Skeletal muscle cell (primary cell): Measurements from ENCODE around the gene DSP.

Experiments used
- DNase-seq: peaks from one replicate; pipeline ENCODE4 v3.0.0-alpha.2; 2010; ENCODE audit warnings: low read depth
- H3K4me3 ChIP-seq: 2 replicates; pipeline ENCODE4 v1.5.1; 2011; ENCODE audit warnings: low read depth, mild to moderate bottlenecking, control low read depth, low read length, moderate library complexity

The DSP gene

DNA sequence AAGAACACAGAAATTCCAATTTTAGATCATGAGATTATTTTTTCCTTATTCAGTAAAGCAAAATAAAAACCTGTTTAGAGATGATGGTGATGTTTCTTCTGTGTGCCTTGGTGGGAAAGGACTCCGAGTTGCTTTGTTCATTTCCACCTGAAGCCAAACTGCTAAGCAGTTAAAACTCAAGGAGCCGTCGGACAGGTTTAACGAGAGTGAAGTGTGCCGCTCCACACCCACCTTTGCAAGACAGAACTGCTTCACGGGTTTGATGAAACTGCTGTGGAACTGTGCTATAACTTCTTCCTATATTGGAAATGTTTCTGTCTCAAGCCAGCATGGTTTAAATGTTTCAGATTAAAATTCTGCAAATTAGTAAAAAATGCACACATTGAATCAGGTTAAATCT lies 9.2 kb upstream of the DSP start:
- no peak for DNase-seq
- H3K4me3 ChIP-seq: no peak overlapping the region

- DNase-seq: no peak
These were observed 8.7 kb upstream of the DSP start for GRCh38 chr6:7532821-7533220.

GRCh38 chr6:7534192-7534591 lies 7.3 kb upstream of the DSP start:
- no peak for DNase-seq
- no peak overlapping the region for H3K4me3 ChIP-seq

More at GRCh38 chr6:7532821-7533220, 8.7 kb upstream of the DSP start:
- H3K4me3 ChIP-seq: no peak overlapping the region

- no peak for DNase-seq
- H3K4me3 ChIP-seq: no peak overlapping the region
These were observed 6.0 kb upstream of the DSP start for GRCh38 chr6:7535498-7535897.

GRCh38 chr6:7537565-7538174 lies 3.8 kb upstream of the DSP start:
- DNase-seq: no peak
- no peak overlapping the region for H3K4me3 ChIP-seq

GRCh38 chr6:7538484-7538883 lies 3.0 kb upstream of the DSP start:
- no peak for DNase-seq
- no peak overlapping the region for H3K4me3 ChIP-seq

GRCh38 chr6:7540595-7540994 lies 876 bp upstream of the DSP start:
- DNase-seq: no peak
- peak overlapping the region; percentile 74 for H3K4me3 ChIP-seq

DNA sequence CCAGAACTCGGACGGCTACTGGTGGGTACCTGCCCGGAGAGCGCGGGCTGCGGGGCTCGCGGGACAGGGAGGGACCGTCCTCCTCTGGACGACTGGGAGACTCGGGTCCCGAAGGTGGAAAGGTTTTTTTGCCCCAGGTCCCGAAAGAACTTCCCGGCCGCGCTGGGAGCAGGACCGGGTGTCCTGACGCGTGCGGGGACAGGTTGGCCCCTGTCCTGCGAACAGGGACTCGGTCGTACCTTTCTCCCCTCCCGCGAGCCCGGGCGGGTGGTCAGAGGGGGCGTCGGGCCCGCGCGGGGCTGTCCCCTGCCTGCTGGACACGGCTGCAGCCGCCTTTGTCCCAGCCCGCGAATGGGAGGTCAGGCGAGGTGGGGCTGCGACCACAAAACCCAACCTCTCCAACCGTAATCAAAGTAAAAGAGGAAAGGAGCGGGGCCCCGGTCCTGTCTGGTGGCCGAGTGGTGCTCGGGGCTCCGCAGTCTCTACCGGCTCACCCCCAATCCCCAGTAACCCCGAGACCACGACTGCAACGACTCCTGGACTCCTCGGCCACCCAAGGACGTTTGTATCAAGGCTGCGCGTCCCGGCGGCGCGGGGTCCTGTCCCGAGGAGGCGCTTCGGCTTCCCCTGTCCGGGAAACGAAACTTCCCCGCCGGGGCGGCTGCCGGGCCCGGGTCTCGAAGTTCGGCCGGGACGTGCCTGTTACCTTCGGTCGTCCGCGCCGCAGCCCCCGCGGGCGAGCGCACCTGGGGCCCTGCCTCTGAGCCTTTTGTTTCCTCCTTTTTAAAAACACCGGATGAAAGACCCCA lies 798 bp downstream of the DSP start:
- no peak for DNase-seq

GRCh38 chr6:7542874-7543624 lies 1.6 kb downstream of the DSP start:
- peak; percentile 39 for DNase-seq
- peak overlapping the region; percentile 74 for H3K4me3 ChIP-seq

More for the DNA sequence above, 798 bp downstream of the DSP start:
- peak overlapping the region; percentile 74 for H3K4me3 ChIP-seq

DNA sequence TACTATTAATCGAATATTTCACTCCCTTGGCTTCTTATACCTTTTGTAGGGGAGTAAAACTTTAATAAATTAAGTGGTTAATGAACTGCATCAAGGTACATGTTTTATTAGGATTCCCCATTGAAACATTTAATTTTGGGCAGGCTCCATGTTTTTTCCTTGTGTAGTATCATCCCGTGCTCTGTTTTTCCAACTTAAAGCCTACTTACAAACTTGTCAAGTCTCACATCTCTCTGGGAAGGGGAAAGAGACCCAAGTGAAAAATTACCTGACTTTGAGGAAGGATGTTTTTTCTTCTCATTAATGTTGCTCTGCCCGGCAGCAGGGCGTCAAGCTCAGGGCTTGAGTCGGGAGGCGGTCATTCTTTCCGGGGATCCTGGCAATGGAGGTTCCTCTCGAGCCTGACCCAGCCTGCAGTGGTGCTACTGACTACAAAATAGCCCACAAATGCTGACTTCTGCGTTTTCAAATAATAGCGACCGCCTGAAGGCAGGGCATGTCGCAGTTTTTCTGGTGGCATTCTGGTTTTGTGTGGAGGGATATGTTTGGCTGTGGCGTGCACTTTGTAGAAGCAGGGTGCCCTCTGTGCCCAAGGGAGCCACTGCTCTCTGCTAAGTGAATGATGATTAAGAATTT lies 2.4 kb downstream of the DSP start:
- peak overlapping the region; percentile 12 for H3K4me3 ChIP-seq
- no peak for DNase-seq

GRCh38 chr6:7544597-7544996 lies 3.1 kb downstream of the DSP start:
- DNase-seq: no peak
- H3K4me3 ChIP-seq: no peak overlapping the region

DNA sequence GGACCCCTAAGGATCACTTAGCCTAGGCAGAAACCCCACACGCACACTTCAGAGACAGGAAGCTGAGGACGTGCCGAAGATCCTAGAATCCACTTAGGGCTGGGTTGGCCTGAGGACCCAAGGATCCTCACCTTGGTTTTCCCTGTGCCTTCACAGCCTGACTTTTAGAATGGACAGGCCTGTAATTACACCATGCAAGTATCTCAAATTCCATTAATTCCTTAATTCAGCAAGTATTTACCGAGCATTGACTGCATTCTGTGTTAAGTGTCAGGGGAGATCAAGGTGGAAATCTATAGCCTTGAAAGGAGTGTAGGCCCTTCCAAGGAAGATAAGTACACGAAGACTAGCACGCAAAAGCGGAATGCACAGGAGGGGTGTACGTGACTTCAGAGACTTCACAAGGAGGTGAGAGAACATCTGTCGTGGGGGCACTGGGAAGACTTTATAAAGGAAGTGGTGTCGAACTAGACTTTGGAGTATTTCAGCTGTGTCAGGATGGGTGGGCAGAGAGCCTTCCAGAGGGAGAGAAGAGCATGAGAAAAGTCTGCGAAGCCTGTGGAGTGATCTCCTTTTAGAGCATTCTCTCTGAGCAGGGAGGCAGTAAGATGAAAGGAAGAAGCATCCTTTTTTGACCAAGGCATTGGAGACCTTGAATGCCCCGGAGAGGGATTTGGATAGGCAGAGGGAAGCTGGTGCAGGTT lies 4.0 kb downstream of the DSP start:
- no peak for DNase-seq
- no peak overlapping the region for H3K4me3 ChIP-seq

DNA sequence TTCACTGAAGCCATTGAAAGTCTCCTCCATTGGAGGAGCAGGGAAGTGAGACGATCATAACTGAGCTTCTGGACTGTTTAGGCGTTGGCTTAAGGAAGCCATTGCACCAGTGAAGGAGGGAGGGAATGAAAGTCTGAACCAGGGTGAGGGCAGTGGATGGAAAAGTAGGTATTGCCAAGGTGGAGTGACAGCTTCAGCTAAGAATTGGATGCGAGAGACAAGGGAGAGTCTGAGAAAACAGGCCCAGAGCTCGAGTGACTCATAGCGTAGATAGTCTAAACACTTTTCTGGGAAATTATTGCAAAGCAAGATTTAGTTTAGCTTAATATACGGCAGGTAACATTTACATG lies 4.5 kb downstream of the DSP start:
- DNase-seq: no peak

DNA sequence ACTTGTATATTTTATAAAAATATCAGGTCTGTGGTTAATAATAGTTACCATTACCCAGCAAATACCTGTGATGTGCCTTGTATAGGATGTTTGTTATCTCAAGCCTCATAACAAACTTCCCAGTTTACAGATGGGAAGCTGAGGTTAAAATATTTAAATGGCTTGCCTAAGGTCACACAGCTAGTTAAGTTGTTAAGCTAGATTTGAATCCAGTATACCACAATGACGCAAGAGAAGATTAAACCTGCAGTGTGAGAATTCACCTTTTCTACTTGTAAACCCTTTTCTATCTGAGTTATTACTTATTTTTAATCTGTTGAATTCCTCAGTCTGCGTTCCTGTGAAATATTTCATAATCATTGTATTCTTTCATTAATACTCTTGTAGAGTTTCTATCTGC lies 4.9 kb downstream of the DSP start:
- H3K4me3 ChIP-seq: no peak overlapping the region
- DNase-seq: no peak

More for the DNA sequence above, 4.5 kb downstream of the DSP start:
- H3K4me3 ChIP-seq: no peak overlapping the region

GRCh38 chr6:7546896-7547295 lies 5.4 kb downstream of the DSP start:
- DNase-seq: no peak

GRCh38 chr6:7547315-7547714 lies 5.8 kb downstream of the DSP start:
- no peak overlapping the region for H3K4me3 ChIP-seq
- DNase-seq: no peak

More at GRCh38 chr6:7546896-7547295, 5.4 kb downstream of the DSP start:
- H3K4me3 ChIP-seq: no peak overlapping the region

DNA sequence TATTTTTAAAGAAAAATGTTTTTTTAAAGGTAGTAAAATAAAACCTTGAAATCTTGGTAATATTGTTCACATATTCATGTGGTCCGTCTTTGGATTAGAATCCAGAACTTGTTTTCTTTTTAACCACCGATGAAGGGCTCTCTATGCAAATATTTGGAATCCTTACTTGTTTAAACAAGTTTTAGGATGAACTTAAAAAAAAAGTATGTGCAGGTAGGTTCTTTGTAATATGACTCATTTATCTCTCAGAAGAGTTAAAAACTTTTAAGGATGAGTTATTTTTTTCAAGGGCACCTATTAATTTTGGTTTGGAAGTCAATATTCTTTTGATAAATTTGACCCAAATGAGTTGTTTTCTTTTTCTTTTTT lies 8.9 kb downstream of the DSP start:
- H3K4me3 ChIP-seq: no peak overlapping the region
- no peak for DNase-seq

- no peak overlapping the region for H3K4me3 ChIP-seq
- no peak for DNase-seq
These were observed 13.2 kb downstream of the DSP start for GRCh38 chr6:7554533-7555275.

DNA sequence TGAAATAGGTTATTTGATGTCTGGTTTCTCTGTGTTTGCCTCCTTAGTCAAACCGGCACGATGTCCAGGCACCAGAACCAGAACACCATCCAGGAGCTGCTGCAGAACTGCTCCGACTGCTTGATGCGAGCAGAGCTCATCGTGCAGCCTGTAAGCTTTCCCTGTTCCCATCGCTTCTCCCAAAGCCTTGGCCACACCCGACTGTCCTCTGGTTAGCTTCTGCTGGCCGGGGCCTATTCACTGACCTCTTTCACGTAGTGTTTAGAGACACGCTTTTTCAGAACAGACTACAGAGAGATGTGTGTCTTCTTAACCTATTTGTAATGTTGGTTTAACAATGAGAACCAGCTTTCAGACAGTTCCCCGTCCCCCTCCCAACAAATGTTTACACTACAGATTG lies 14.2 kb downstream of the DSP start:
- H3K4me3 ChIP-seq: no peak overlapping the region
- no peak for DNase-seq
